Skeletal muscle satellite cell (primary cell): ENCODE results near the gene RETREG3.

ENCODE experiments used
- H3K27me3 ChIP-seq: 2 replicates; pipeline ENCODE4 v1.7.0; 2013; ENCODE audit warnings: low read length; ENCODE audit not compliant: control insufficient read depth, insufficient read depth
- H3K36me3 ChIP-seq: 2 replicates; pipeline ENCODE4 v1.7.0; 2013; ENCODE audit warnings: mild to moderate bottlenecking, control low read depth, low read length; ENCODE audit not compliant: insufficient read depth
- H3K4me1 ChIP-seq: 2 replicates; pipeline ENCODE4 v1.7.0; 2013; ENCODE audit warnings: low read length; ENCODE audit not compliant: control insufficient read depth, insufficient read depth
- H3K4me2 ChIP-seq: 2 replicates; pipeline ENCODE4 v1.7.0; 2013; ENCODE audit warnings: mild to moderate bottlenecking, low read length
- H3K4me3 ChIP-seq: 2 replicates; pipeline ENCODE4 v1.7.0; 2013; ENCODE audit warnings: low read length
- H3K9ac ChIP-seq: 2 replicates; pipeline ENCODE4 v1.7.0; 2013; ENCODE audit warnings: mild to moderate bottlenecking, low read depth, low read length, moderate library complexity
- H3K9me3 ChIP-seq: replicated peaks from 2 replicates; pipeline ENCODE4 v1.7.0; 2013; ENCODE audit warnings: mild to moderate bottlenecking, control low read depth, low read length

Gene RETREG3

GRCh38 chr17:42608305-42609181, 631 bp downstream of the RETREG3 start:
- Histone ChIP-seq H3K36me3 (peaks cover 19% of the 10 kb centered on the region), H3K9me3 (no peaks in the 10 kb centered on the region), H3K27me3 (no peaks in the 10 kb centered on the region), H3K4me3 (peak overlapping the region; percentile 94), H3K9ac (peak overlapping the region; percentile 93), H3K4me2 (peak overlapping the region; percentile 89), H3K4me1 (peaks cover 15% of the 10 kb centered on the region)

- peaks cover 15% of the 10 kb centered on the region for H3K4me1 ChIP-seq
- peak overlapping the region; percentile 94 for H3K4me3 ChIP-seq
- no peaks in the 10 kb centered on the region for H3K27me3 ChIP-seq
- H3K36me3 ChIP-seq = peaks cover 14% of the 10 kb centered on the region
- H3K9me3 ChIP-seq = no peaks in the 10 kb centered on the region
- peak overlapping the region; percentile 93 for H3K9ac ChIP-seq
- peak overlapping the region; percentile 89 for H3K4me2 ChIP-seq
Observed at GRCh38 chr17:42607769-42608168, 1.4 kb downstream of the RETREG3 start.

GRCh38 chr17:42603318-42603717, 5.9 kb downstream of the RETREG3 start:
- H3K36me3 ChIP-seq = peaks cover 8% of the 10 kb centered on the region
- H3K9me3 ChIP-seq = no peaks in the 10 kb centered on the region
- H3K4me3 ChIP-seq = no peak overlapping the region
- H3K9ac ChIP-seq = no peak overlapping the region
- no peaks in the 10 kb centered on the region for H3K27me3 ChIP-seq
- peaks cover 11% of the 10 kb centered on the region for H3K4me1 ChIP-seq
- H3K4me2 ChIP-seq = no peak overlapping the region

- Histone ChIP-seq H3K4me3 (no peak overlapping the region), H3K27me3 (no peaks in the 10 kb centered on the region), H3K4me1 (no peaks in the 10 kb centered on the region), H3K4me2 (no peak overlapping the region), H3K9ac (no peak overlapping the region), H3K9me3 (no peaks in the 10 kb centered on the region), H3K36me3 (peaks cover 8% of the 10 kb centered on the region)
Observed at GRCh38 chr17:42598905-42599304, 10.3 kb downstream of the RETREG3 start.

GRCh38 chr17:42596386-42596785, 12.8 kb downstream of the RETREG3 start:
- no peaks in the 10 kb centered on the region for H3K4me1 ChIP-seq
- H3K36me3 ChIP-seq = peaks cover 11% of the 10 kb centered on the region

GRCh38 chr17:42591411-42591810, 17.8 kb downstream of the RETREG3 start:
- Histone ChIP-seq H3K36me3 (peaks cover 40% of the 10 kb centered on the region), H3K4me3 (no peak overlapping the region), H3K9me3 (no peaks in the 10 kb centered on the region), H3K4me2 (no peak overlapping the region), H3K4me1 (no peaks in the 10 kb centered on the region), H3K9ac (no peak overlapping the region), H3K27me3 (no peaks in the 10 kb centered on the region)

More at GRCh38 chr17:42596386-42596785, 12.8 kb downstream of the RETREG3 start:
- Histone ChIP-seq H3K9ac (no peak overlapping the region), H3K27me3 (no peaks in the 10 kb centered on the region), H3K9me3 (no peaks in the 10 kb centered on the region), H3K4me2 (no peak overlapping the region), H3K4me3 (no peak overlapping the region)

GRCh38 chr17:42590886-42591285, 18.3 kb downstream of the RETREG3 start:
- H3K27me3 ChIP-seq = no peaks in the 10 kb centered on the region

DNA sequence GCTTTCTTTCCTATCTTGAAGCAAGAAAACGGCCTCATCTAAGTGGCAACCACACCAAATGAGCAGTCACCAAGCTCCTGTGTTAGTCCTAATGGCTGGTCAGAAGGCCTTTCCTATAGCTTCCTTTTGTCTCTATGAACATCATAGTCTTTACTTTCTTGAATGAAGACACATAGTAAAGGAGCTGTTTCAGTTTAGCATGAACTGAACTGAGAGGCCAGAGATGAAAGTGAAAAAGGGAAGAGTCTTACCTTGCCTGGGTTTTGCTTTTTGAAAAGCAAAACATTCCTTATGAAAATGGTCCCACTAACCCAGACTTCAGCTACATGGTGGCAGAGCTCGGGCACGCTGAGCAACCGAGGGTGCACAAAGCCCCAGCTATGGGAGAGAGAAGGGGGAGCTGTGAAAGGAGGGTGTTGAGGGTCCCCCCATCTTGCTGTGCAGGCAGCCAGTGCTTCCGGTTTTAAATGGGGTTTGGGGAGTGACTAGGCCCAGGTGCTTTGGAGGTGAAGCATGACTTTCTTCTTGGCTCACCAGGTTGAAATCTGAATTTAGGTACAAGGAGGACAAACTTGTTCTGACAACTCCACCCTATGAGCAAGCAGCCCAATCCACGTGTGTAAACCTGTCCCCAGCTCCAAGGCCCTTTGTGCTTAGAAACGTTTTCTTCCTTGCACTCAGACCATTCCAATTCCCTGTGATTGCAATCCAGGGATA, 22.5 kb downstream of the RETREG3 start:
- Histone ChIP-seq H3K27me3 (no peaks in the 10 kb centered on the region), H3K4me3 (no peak overlapping the region), H3K9ac (no peak overlapping the region), H3K9me3 (no peaks in the 10 kb centered on the region), H3K4me1 (no peaks in the 10 kb centered on the region), H3K36me3 (peaks cover 84% of the 10 kb centered on the region), H3K4me2 (no peak overlapping the region)

More at GRCh38 chr17:42590886-42591285, 18.3 kb downstream of the RETREG3 start:
- no peak overlapping the region for H3K4me3 ChIP-seq
- no peak overlapping the region for H3K4me2 ChIP-seq
- no peaks in the 10 kb centered on the region for H3K9me3 ChIP-seq
- H3K9ac ChIP-seq = no peak overlapping the region
- H3K4me1 ChIP-seq = no peaks in the 10 kb centered on the region
- peaks cover 45% of the 10 kb centered on the region for H3K36me3 ChIP-seq

DNA sequence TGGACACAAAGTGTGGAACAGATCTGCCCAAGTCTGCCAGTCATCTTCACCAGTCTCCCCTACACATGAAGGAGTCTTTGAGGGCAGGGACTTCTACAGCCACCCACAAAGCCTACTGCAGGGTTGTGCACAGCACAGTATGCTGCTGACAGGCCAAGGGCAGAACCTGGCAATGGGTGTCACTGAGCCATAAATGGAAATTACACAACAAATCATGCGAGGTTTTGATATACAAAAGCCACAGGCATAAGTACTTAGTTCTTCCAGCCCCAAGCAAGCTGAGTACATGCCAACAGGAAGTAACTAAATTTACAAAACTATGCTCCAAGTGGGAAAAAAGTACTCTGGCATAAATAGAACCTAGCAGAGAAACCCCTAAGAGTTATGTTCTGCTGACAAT, 23.8 kb downstream of the RETREG3 start:
- no peak overlapping the region for H3K9ac ChIP-seq
- H3K4me3 ChIP-seq = no peak overlapping the region
- no peaks in the 10 kb centered on the region for H3K4me1 ChIP-seq
- peaks cover 79% of the 10 kb centered on the region for H3K36me3 ChIP-seq
- no peak overlapping the region for H3K4me2 ChIP-seq
- H3K27me3 ChIP-seq = no peaks in the 10 kb centered on the region
- H3K9me3 ChIP-seq = no peaks in the 10 kb centered on the region

- H3K4me1 ChIP-seq = no peaks in the 10 kb centered on the region
- no peak overlapping the region for H3K4me2 ChIP-seq
- H3K4me3 ChIP-seq = no peak overlapping the region
- no peaks in the 10 kb centered on the region for H3K9me3 ChIP-seq
- peaks cover 80% of the 10 kb centered on the region for H3K36me3 ChIP-seq
- H3K9ac ChIP-seq = no peak overlapping the region
- no peaks in the 10 kb centered on the region for H3K27me3 ChIP-seq
Observed at GRCh38 chr17:42584880-42585279, 24.3 kb downstream of the RETREG3 start.

GRCh38 chr17:42581744-42582270, 27.4 kb downstream of the RETREG3 start:
- Histone ChIP-seq H3K36me3 (peaks cover 61% of the 10 kb centered on the region), H3K4me3 (no peak overlapping the region), H3K9me3 (no peaks in the 10 kb centered on the region), H3K4me1 (peaks cover 5% of the 10 kb centered on the region), H3K27me3 (no peaks in the 10 kb centered on the region), H3K9ac (no peak overlapping the region), H3K4me2 (no peak overlapping the region)
